Lower leg skin (tissue), 3 donors: Measurements from ENCODE around the gene BCAR3.

Source experiments
- POLR2A ChIP-seq, 2 donors: fragments of 450-650 bp; IDR thresholded peaks; one replicate each; pipeline ENCODE4 v1.6.1; 2016 to 2017; ENCODE audit warnings: antibody characterized with exemption in 2 of 2, mild to moderate bottlenecking in 1 of 2, moderate library complexity in 1 of 2
- TF ChIP-seq, protein P1 (sequence below), 3 donors: fragments of 450-650 bp; IDR thresholded peaks; one replicate each; pipeline ENCODE4 v1.5.1; 2016; ENCODE audit warnings: antibody characterized with exemption in 3 of 3, mild to moderate bottlenecking in 3 of 3, moderate library complexity in 2 of 3

DNA sequence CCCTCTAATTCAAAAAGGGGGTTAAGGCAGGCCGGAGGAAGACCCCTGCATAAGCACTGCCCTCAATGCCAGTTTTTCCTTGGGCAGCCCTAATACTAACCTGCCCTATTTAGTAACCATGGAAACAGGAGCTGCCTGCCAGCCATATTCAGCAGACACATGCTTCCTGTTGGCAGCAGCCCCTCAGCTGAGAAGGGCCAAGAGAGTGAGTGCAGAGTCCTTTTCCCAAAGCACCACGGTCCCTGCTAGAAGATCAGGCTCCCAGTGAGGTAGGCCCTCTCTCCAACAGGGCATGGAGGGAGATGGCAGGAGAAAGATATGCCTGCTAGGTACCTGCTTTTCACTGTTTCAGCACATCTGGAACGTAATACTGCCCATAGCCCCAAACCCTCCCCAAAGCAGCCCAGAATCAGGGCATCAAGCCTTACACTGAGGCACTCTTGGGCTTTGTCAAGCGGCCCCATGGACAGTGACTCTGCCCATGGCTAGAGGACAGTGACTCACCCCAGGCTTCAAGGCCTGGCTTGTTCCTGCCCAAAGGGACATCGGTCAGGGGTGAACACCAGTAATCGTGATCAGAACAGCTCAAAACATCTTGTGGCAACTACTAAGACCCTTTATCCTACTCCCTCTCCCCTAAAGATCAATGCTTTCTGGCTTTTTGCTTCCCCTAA lies 64.5 kb downstream of the BCAR3 start:
- TF ChIP-seq, protein P1, sequence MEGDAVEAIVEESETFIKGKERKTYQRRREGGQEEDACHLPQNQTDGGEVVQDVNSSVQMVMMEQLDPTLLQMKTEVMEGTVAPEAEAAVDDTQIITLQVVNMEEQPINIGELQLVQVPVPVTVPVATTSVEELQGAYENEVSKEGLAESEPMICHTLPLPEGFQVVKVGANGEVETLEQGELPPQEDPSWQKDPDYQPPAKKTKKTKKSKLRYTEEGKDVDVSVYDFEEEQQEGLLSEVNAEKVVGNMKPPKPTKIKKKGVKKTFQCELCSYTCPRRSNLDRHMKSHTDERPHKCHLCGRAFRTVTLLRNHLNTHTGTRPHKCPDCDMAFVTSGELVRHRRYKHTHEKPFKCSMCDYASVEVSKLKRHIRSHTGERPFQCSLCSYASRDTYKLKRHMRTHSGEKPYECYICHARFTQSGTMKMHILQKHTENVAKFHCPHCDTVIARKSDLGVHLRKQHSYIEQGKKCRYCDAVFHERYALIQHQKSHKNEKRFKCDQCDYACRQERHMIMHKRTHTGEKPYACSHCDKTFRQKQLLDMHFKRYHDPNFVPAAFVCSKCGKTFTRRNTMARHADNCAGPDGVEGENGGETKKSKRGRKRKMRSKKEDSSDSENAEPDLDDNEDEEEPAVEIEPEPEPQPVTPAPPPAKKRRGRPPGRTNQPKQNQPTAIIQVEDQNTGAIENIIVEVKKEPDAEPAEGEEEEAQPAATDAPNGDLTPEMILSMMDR (IDR thresholded peaks at IDR 0.05) = no peak
- no peak for TF ChIP-seq POLR2A (IDR thresholded peaks at IDR 0.05)
